Measurements from ENCODE around the gene SLC4A4. TPM values are rescaled to one million over a fixed set of nuclear protein-coding genes. Genes with fewer than 3 reads are reported as not detected.

The SLC4A4 gene
- total and polyA plus RNA-seq, 2 of the 8 experiments (the other 6 are each of a cell fraction or from before 2014, with no cell fraction given) = 0.67 to 2.8 TPM

DNA sequence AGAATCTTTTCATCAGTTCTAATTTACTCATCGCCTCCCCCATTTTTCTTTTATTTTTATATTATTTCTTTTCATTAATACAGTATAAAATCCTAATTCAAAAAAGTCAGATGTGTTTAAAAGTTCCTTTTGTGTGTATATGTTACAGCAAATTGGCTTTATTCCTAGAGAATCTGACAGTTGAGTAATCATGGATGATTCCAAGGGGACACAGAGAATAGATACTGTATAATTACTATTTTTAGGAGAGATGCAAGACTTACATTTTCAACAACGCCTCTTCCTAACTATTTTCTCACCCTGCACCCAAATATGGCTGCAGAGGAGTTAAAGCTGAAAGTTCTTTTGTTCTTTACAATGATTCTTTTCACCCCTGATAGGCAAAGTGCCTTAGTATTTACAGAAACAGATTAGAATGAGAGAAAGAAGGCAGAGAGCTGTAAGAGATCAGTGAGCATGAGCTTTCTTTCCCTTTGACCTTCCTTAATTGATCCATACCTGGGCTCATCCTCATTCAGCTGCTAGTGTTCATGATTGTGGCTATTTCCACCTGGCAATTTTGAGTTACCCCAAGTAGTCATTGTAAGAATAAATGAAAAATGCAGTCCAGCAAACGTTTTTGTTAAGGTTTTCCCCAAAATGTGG, 210.8 kb downstream of the SLC4A4 start (continued):
- TF ChIP-seq SP1 (IDR thresholded peaks at IDR 0.05; ENCODE audit: low read depth, low read length) = no peak
- TF ChIP-seq, protein P1, sequence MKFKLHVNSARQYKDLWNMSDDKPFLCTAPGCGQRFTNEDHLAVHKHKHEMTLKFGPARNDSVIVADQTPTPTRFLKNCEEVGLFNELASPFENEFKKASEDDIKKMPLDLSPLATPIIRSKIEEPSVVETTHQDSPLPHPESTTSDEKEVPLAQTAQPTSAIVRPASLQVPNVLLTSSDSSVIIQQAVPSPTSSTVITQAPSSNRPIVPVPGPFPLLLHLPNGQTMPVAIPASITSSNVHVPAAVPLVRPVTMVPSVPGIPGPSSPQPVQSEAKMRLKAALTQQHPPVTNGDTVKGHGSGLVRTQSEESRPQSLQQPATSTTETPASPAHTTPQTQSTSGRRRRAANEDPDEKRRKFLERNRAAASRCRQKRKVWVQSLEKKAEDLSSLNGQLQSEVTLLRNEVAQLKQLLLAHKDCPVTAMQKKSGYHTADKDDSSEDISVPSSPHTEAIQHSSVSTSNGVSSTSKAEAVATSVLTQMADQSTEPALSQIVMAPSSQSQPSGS (IDR thresholded peaks at IDR 0.05; ENCODE audit: low read length) = no peak

Measured in H1 (cell line).